Measurements from ENCODE around the gene RCCD1.

RCCD1 gene

GRCh38 chr15:90947577-90948357 lies 6.9 kb upstream of the RCCD1 start:
- no peak for TF ChIP-seq CTCF (IDR thresholded peaks at IDR 0.05; ENCODE audit: control extremely low read depth, extremely low read depth, low read depth, missing control alignments)
- ChIA-PET POLR2A (no interaction called here), CTCF (interaction anchor here (1.3 to 23.2 kb wide), 4 partner anchors 9 to 102 kb away, joined by 3 to 447 read pairs (median 16); partner anchors contain the start of genes HDDC3 and UNC45A)
- DNase-seq (ENCODE audit: extremely low spot score), result no peak

- DNase-seq (ENCODE audit: extremely low spot score), result no peak
- TF ChIP-seq CTCF (IDR thresholded peaks at IDR 0.05; ENCODE audit: control extremely low read depth, extremely low read depth, low read depth, missing control alignments), result no peak
- CTCF ChIA-PET, result interaction anchor here (1.3 to 23.2 kb wide), 3 partner anchors 8 to 85 kb away, joined by 3 to 447 read pairs (median 27); partner anchors contain the start of genes HDDC3 and UNC45A
- POLR2A ChIA-PET, result no interaction called here
Observed at GRCh38 chr15:90948506-90948905, 6.2 kb upstream of the RCCD1 start.

GRCh38 chr15:90949979-90950675 lies 4.6 kb upstream of the RCCD1 start:
- ChIA-PET CTCF (interaction anchor here (1.0 to 23.2 kb wide), 2 partner anchors 13 to 82 kb away, joined by 3 to 447 read pairs; partner anchors contain the start of genes HDDC3 and UNC45A), POLR2A (interaction anchor here (0.6 kb wide), 1 partner anchor 96 kb away, joined by 4 read pairs; no protein-coding TSS in a partner anchor)
- DNase-seq (ENCODE audit: extremely low spot score), result no peak
- TF ChIP-seq CTCF (IDR thresholded peaks at IDR 0.05; ENCODE audit: control extremely low read depth, extremely low read depth, low read depth, missing control alignments), result no peak

GRCh38 chr15:90950676-90951075 lies 4.0 kb upstream of the RCCD1 start:
- no peak for DNase-seq (ENCODE audit: extremely low spot score)
- no peak for TF ChIP-seq CTCF (IDR thresholded peaks at IDR 0.05; ENCODE audit: control extremely low read depth, extremely low read depth, low read depth, missing control alignments)
- ChIA-PET POLR2A (interaction anchor here (0.6 kb wide), 1 partner anchor 97 kb away, joined by 4 read pairs; no protein-coding TSS in a partner anchor), CTCF (interaction anchor here (23.2 kb wide), 1 partner anchor 14 kb away, joined by 447 read pairs; the partner anchor contains the start of genes HDDC3 and UNC45A)

GRCh38 chr15:90952901-90953677 lies 1.6 kb upstream of the RCCD1 start:
- CTCF ChIA-PET, result interaction anchor here (6.3 to 23.2 kb wide), 4 partner anchors 16 to 78 kb away, joined by 86 to 447 read pairs (median 152); partner anchors contain the start of genes HDDC3 and UNC45A
- POLR2A ChIA-PET, result no interaction called here
- DNase-seq (ENCODE audit: extremely low spot score), result no peak
- TF ChIP-seq CTCF (IDR thresholded peaks at IDR 0.05; ENCODE audit: control extremely low read depth, extremely low read depth, low read depth, missing control alignments), result no peak

Data from GM10248 (cell line).